GM18520 (cell line): ENCODE data around the gene TMEM50A.
"Not testable (repeated sequence)": the region's sequence is repeated elsewhere in the genome, so short reads cannot be mapped to it uniquely, and the experiment has no call there.

Experiments used
- ATAC-seq: cut with Tn5 transposase; IDR thresholded peaks from one replicate; pipeline ENCODE4 v1.9.1; 2021; ENCODE audit not compliant: unreplicated experiment

Gene TMEM50A

DNA sequence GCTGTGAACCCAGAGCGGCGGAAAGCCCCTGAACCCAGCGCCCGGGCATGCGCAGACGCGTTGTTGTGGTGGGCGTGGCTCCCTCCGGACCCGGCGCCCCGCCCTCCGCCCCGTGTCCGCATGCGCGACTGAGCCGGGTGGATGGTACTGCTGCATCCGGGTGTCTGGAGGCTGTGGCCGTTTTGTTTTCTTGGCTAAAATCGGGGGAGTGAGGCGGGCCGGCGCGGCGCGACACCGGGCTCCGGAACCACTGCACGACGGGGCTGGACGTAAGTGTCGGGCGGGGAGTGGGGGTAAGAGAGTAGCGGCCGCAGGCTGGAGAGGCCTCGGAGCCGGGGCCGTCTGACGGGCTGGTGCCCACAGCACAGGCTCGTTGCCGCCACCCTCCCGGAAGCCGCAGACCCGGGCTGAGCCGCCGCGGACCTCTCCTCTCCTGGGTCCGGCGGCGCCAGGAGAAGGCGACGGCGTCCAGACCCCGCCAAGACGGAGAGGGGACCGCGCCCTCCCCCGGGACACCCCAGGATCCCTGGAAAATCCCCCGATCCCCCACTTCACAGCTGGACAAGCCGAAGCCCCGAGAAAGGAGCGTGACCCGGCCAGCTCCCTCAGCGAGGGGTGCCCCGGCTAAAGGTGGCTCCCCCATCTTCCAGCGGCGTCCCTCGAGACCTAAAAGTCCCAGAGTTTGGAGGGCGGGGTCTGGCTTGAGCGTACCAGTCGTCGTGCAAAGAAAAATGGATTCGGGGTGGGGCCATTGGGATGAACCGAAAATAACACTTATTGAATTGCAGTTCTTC, at the start of gene TMEM50A:
Gene TMEM50A, plus strand, starts transcription at position 147 of the 794 bp plus-strand sequence. CDS start 2,153 bp downstream, outside the sequence.
- peak; percentile 43 for ATAC-seq

DNA sequence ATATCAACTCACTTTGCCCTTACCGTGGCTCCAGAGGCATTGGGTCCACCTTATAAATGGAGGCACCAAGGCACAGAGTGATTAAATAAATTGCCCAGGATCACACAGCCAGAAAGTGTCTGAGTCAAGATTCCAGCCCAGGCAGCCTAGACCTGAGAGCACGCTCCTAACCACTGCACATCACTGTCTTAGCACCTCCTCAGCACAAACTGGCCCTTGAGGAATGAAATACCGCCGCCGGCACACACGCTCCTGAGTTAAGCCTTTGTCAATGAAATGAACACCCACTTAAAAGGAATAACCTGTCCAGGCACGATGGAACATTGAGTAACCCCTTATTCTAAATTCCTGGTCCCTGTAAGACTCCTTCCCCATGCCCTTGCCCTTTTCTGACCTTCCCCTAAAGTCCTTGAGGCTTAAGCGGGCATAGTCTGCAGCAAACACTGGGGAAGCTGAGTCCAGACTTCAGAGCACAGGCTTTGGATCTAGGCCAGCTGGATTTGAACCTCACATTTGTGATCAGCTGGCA, 49.5 kb upstream of the TMEM50A start:
- not testable (repeated sequence) for ATAC-seq

DNA sequence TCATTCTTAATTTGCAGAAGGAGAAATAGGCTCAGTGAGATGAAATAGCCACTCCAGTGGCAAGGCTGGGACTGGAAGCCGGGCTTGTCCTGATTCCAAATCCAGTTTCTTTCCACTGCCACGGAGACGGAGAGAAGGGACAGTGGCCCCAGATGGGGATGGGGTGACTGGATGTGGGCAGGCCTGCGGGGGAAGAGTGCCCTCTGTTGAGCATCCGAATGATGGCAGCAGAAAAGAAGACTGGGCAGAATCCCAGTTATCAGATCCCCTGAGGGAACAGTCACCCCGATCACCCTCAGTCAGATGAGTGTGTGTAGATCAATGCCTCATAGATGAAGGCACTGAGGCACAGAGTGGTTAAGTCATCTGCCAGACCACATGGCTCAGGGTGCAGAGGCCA, 48.1 kb upstream of the TMEM50A start:
- ATAC-seq, result not testable (repeated sequence)

DNA sequence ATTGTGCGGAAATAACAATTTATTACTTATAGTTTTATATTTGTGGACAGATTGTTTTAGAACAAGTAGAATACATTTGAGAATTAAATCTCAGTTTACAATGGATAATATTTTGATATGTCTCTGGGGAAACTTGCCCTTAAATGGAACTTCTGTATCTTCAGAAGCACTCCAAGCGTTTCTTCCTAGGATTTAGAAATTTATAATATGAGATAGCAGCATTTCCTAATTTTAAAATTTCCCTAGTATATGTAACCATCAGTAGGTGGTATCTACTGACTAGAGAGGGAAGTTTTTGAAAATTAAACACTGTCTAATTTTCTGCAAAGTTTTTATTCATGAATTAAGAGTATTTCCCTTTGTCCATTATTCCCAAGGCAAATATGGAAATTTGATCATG, 44.7 kb upstream of the TMEM50A start:
- not testable (repeated sequence) for ATAC-seq

DNA sequence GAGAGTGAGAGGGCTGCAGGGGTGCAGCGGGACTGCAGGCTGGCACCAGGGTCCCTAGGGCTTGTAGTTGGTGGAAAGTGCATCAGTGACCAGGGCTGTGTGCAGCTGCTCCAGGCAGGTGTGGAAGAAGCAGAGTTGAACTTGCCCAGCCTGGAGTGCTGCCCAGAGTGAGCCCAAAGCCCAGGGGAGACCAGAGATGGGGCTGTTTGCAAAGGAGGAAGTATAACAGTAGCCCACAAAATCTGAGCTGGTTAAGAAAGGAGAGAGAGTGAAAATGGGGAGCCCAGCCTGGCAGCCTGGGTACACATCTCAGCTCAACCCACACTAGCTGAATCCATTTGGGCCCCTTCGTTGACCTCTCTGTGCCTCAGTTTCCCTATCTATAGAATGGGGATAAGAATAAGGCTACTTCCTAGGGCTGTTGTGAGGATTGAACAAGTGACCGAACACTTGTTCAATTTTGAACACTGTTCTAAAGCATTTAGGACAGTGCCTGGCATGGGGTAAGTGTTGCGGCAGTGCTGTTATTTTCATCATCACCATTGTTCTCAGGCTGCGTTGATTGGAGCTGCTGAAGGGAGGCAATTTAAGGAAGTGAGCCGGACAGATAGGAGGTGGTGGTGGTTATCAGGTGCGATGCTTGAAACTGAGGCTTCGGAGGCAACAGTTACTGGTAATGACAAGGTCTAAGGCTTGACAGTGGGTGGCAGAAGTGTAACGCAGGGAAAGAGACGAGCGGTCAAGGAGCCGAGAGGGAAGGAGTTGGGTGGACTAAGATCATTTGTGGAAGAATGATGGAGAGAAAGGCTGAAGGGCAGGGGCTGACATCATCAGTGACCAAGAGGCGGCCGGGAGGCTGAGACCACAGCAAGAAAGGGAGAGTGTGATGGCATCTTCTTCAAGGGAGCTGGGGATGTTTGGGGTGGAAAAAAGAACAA, 43.0 kb upstream of the TMEM50A start:
- not testable (repeated sequence) for ATAC-seq

DNA sequence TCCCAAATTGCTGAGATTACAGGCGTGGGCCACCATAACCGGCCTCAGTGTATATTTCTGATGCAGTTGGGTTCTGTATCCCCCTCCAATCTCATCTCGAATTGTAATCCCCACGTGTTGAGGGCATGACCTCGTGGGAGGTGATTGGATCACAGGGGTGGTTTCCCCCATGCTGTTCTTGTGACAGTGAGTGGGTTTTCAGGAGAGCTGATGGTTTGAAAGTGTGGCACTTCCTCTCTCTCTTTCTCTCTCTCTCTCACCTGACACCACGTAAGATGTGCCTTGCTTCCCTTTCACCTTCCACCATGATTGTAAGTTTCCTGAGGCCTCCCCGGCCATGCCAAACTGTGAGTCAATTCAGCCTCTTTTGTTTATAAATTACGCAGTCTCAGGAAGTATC, 41.6 kb upstream of the TMEM50A start:
- ATAC-seq, result not testable (repeated sequence)

DNA sequence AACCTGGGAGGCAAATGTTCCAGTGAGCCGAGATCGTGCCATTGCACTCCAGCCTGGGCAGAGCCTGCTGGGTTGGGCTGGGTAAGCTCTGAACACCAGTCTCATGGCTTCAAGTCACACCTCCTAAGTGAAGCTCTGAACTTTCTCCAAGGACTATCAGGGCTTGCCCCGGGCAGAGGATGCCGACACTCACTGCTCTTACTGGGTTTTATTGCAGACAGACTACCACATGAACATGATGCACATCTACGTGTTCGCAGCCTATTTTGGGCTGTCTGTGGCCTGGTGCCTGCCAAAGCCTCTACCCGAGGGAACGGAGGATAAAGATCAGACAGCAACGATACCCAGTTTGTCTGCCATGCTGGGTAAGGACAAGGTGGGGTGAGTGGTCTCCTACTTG, 37.4 kb upstream of the TMEM50A start:
- ATAC-seq, result not testable (repeated sequence)

DNA sequence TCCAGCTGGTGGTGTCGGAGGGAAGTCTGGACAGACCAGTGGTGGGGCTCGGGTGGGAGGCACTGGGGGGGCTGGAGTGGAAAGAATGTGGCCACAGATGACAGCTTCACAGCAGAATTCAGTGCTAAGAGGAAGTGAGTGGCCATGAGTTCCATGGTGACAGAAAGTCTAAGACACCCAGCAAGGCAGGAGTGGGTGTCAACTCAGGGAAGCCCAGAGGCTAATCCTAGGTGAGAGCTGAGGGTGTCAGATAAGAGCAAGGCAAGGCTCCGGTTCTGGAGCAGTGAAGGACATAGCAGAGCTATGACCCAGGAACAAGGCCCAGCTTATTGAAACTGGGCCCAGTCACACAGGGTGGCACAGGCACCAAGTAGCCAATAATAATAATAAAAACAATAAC, 35.8 kb upstream of the TMEM50A start:
- not testable (repeated sequence) for ATAC-seq

DNA sequence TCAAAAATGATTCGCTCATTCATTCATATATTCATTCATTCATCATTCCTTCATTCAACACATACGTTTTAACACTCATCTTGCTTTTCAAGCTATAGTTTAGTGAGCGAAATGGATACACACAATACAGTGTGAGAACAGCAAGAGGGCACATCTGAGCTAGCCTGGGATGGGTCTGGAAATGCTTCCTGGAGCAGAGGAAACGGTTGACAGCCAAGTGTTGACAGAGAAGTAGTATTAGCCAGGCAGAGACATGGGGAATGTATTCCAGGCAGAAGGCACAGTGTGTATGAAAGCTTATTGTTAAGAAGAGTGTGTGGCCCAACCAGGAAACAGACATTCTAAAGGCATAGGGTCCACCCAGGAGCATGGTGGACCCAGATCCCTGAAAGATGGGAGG, 33.2 kb upstream of the TMEM50A start:
- not testable (repeated sequence) for ATAC-seq

DNA sequence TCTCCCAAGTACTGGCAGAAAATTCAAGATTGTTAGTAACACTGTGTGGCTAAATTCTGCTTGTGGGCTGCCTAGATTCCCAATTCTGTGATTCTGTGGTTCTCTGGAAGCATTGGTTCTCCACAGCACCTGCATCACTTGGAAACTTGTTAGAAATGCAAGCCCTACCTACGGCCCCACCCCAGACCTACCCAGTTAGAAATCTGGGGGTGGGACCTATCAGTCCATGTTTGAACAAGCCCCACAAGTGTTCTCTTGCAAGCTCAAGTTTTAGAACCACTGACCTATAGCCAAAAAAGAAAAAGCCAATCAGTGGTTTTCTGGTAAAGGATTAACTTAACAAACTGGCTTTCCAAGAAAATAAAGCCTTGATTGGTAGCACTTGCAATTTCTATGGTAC, 30.0 kb upstream of the TMEM50A start:
- not testable (repeated sequence) for ATAC-seq

DNA sequence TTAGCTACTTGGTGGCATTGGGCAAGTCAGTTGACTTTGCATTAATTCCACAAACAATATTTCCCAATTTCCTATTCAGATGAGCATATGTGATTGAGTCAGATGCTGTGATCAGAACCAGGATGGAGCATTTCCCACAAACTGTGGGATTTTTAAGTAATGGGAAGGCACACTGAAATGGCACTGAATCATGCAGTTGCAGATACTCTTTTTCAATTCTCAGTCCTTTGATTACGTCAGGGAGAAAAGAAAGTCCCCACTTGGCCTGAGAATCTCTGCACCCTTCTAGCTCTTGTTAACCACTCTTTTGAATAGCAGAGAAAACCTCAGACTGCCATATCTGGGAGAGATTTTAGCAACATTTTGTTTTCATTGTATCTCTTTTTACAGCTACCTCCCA, 29.0 kb upstream of the TMEM50A start:
- not testable (repeated sequence) for ATAC-seq

DNA sequence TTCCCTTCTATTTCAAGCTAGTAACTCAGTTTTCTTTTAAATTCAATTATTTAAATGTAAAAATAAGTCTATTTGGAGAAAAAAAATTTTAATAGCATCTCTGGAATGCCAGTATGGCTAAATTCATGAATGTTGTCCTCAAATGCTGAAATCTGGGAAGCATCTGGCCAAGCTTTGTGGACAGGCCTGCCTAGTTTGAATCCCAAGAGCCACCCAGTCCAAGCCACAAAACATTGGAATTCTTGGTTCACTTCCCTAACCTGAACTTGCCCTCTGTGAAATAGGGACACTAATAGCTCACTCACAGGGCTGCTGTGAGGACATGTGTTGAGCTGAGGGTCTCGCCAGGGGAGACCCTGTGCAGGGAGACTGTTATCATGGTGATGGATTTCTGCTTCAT, 28.6 kb upstream of the TMEM50A start:
- not testable (repeated sequence) for ATAC-seq

DNA sequence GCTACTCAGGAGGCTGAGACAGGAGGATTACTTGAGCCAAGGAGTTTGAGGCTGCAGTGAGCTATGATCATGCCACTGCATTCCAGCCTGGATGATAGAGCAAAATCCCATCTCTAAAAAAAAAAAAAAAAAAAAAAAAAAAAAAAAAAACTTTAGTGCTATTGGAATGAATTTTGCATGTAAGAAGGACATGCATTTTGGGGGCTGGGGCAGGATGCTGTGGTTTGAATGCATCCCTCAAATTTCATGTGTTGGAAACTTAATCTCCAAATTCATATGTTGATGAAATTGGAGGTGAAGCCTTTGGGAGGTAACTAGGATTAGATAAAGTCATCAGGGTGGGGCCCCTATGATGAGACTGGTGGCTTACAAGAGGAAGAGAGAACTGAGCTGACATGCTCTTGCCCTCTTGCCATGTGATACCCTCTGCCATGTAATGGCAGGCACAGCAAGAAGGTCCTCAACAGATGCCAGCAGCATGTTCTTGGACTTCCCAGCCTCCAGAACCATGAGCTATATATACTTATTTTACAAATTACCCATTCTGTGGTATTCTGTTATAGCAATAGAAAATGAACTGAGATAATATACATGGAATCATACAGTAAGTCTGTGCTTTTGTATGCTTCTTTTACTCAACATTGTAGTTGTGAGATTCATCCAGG, 25.2 kb upstream of the TMEM50A start:
- not testable (repeated sequence) for ATAC-seq

DNA sequence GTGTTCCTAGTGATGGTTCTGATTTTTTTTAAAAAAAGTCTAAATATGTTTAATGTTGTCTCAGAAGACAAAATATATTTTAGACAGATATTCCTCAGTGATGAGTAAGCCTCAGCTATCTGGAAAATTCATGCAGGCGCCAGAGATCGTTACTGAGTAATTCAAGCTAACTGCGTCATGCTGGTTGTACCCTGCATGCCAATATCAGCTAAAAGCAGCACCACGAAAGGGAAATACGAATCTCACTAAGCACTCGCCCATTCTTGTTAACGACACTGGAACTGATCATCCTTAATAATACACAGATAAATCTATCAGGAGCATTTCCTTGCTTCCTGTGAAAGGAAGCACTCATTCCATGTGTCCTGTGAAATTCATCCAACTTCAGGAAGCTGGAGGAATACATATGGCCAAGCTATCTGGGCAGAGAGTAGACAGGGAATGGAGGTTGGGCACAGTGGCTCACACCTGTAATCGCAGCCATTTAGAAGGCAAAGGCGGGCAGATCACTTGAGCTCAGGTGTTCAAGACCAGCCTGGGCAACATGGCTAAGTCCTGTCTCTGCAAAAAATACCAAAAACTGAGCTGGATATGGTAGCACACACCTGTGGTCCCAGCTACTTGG, 17.7 kb upstream of the TMEM50A start:
- ATAC-seq, result not testable (repeated sequence)

DNA sequence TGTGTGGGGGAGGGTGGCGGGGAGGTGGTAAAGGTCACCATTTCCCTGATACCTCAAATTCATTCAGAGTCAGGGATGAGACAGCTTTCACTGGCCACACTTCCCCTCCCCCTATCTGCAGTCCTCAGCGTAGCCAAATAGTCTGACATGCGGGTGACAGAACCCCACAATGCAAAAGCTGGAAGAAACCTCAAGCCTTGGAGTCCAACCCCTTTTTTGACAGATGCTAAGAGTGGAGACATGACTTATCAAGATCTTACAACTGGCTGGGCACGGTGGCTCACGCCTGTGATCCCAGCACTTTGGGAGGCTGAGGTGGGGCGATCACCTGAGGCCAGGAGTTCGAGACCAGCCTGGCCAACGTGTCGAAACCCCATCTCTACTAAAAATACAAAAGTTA, 16.0 kb upstream of the TMEM50A start:
- not testable (repeated sequence) for ATAC-seq

DNA sequence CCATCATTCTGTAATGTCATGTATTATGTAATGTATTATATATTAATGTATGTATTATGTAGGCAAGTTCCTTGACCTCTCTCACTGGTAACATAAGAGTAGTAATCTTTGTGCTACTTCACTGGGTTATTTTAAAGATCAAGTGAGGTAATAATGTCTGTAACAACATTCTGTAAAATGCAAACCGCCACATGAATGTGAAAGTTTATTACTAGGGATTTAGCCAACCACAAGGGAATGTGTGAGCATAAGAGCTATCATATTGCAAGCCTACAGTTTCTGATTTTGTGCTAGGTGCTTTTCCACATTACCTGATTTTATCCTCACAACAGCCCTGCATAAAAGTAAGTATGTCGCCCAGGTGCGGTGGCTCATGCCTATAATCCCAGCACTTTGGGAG, 13.7 kb upstream of the TMEM50A start:
- ATAC-seq, result not testable (repeated sequence)

DNA sequence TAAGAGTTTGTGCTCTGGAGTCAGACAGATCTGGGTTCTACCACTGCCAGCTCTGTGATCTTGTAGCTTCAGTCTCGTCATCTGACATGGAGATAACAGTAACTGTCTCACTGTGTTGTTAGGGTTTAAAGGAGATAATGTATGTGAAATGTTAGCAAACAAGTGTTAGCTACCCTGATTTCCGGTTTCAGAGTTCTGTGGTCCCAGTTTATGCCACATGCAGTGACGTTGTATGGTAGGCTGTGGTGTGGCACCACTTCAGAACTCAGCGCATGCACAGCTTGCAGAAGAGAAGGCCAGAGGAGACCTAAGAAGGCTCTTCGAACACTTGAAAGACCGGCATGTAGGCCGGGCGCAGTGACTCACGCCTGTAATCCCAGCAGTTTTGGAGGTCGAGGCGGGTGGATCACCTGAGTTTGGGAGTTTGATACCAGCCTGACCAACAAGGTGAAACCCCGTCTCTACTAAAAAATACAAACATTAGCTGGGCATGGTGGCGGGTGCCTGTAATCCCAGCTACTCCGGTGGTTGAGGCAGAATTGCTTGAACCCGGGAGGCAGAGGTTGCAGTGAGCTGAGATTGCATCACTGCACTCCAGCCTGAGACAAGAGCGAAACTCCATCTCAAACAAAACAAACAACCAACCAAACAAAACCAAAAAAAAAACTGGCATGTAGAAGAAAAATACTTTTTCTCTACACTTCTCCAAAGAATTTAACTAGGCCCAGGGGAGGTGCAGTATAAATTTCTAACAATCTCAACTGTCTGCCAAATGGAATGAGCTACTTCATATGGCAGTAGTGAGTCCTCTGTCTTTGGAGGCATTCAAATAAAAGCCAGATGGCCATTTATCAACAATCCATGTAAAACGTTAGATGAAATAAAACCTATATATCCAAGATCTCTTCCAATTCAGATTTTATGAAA, 10.0 kb upstream of the TMEM50A start:
- ATAC-seq, result not testable (repeated sequence)

DNA sequence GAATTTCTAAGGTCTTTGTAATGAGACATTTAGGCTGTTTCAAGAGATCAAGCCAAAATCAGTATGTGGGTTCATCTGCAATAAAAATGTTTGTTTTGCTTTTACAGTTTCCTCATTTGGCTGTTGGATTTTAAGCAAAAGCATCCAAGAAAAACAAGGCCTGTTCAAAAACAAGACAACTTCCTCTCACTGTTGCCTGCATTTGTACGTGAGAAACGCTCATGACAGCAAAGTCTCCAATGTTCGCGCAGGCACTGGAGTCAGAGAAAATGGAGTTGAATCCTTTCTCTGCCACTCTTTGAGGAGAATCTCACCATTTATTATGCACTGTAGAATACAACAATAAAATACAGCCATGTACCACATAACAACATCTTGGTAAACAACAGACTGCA, 9.3 kb upstream of the TMEM50A start:
- ATAC-seq, result not testable (repeated sequence)

DNA sequence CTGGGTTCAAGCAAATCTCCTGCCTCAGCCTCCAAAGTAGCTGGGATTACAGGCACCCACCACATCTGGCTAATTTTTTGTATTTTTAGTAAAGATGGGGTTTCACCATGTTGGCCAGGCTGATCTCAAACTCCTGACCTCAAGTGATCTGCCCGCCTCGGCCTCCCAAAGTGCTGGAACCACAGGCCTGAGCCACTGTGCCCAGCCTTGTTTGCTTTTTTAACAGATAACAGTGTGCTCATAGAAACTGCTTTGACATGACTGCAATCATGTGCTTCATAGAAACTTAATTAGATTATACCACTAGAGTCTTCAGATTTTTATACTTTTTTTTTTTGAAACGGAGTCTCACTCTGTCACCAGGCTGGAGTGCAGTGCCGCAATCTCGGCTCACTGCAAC, 8.8 kb upstream of the TMEM50A start:
- ATAC-seq, result not testable (repeated sequence)
